SU-DHL-6 (cell line): Measurements from ENCODE around the gene RASAL1.

Source experiments
- H2AFZ ChIP-seq: fragments of 200-600 bp; sonication (generic); 2 replicates; pipeline ENCODE4 v1.6.1; 2014; ENCODE audit warnings: low read depth, mild to moderate bottlenecking, moderate library complexity, mixed read lengths, antibody characterized with exemption, low read length; ENCODE audit not compliant: severe bottlenecking
- H3F3A ChIP-seq: fragments of 200-600 bp; shearing (Covaris generic); 2 replicates; pipeline ENCODE4 v1.6.0; 2016; ENCODE audit warnings: antibody characterized with exemption, mild to moderate bottlenecking; ENCODE audit not compliant: insufficient read depth
- H3K27ac ChIP-seq: fragments of 200-600 bp; sonication (generic); 2 replicates; pipeline ENCODE4 v1.5.1; 2016; ENCODE audit warnings: low read depth, mild to moderate bottlenecking, low read length, moderate library complexity, mixed read lengths
- H3K27me3 ChIP-seq: fragments of 200-600 bp; sonication (generic), shearing (Covaris generic); 2 replicates; pipeline ENCODE4 v1.6.0; 2014; ENCODE audit warnings: mild to moderate bottlenecking, low read length
- H3K36me3 ChIP-seq: fragments of 200-600 bp; sonication (generic); 2 replicates; pipeline ENCODE4 v1.6.1; 2014; ENCODE audit warnings: mild to moderate bottlenecking, low read length, mixed read lengths
- H3K4me2 ChIP-seq: fragments of 300-600, 200-600 bp; shearing (Covaris generic), sonication (generic); 2 replicates; pipeline ENCODE4 v1.6.0; 2014; ENCODE audit warnings: low read length, low read depth, mild to moderate bottlenecking; ENCODE audit not compliant: poor library complexity, severe bottlenecking
- H3K4me3 ChIP-seq: fragments of 200-600 bp; sonication (generic); 2 replicates; pipeline ENCODE4 v1.5.1; 2014; ENCODE audit warnings: antibody characterized with exemption, low read length, mild to moderate bottlenecking, mixed read lengths; ENCODE audit not compliant: insufficient read depth, poor library complexity, severe bottlenecking
- H3K79me2 ChIP-seq: fragments of 200-600 bp; sonication (generic); 2 replicates; pipeline ENCODE4 v1.6.1; 2014; ENCODE audit warnings: mild to moderate bottlenecking, low read length, moderate library complexity; ENCODE audit not compliant: insufficient read depth
- H3K9ac ChIP-seq: fragments of 200-600 bp; sonication (generic); 2 replicates; pipeline ENCODE4 v1.7.0; 2014; ENCODE audit warnings: mild to moderate bottlenecking, low read length
- H3K9me2 ChIP-seq: fragments of 200-600 bp; sonication (generic); replicated peaks from 2 replicates; pipeline ENCODE4 v1.6.1; 2014; ENCODE audit warnings: low read length; ENCODE audit not compliant: insufficient read depth
- H3K9me3 ChIP-seq: fragments of 200-600 bp; sonication (generic); 2 replicates; pipeline ENCODE4 v1.6.1; 2014; ENCODE audit warnings: low read length, mixed read lengths; ENCODE audit not compliant: insufficient read depth
- H4K20me1 ChIP-seq: fragments of 200-600 bp; sonication (generic); 2 replicates; pipeline ENCODE4 v1.6.1; 2014; ENCODE audit warnings: low read depth, mild to moderate bottlenecking, antibody characterized with exemption, low read length, moderate library complexity, mixed read lengths
- EZH2phosphoT487 ChIP-seq: fragments of 200-600 bp; sonication (generic), shearing (Covaris generic); conservative IDR thresholded peaks from 2 replicates; pipeline ENCODE4 v1.6.1; 2018; ENCODE audit warnings: mild to moderate bottlenecking, antibody characterized with exemption, low read length, moderate library complexity, mixed read lengths
- TF ChIP-seq, protein P1 (sequence below): fragments of 200-600 bp; sonication (generic); IDR thresholded peaks from one replicate; pipeline ENCODE4 v1.5.1; 2017; ENCODE audit warnings: antibody characterized with exemption, mild to moderate bottlenecking, low read length, moderate library complexity; ENCODE audit not compliant: insufficient read depth, poor library complexity, severe bottlenecking

RASAL1 gene

GRCh38 chr12:113090740-113091139 is 44.8 kb downstream of the RASAL1 start:
- H3K4me2 ChIP-seq, result peak overlapping the region; percentile 2

DNA sequence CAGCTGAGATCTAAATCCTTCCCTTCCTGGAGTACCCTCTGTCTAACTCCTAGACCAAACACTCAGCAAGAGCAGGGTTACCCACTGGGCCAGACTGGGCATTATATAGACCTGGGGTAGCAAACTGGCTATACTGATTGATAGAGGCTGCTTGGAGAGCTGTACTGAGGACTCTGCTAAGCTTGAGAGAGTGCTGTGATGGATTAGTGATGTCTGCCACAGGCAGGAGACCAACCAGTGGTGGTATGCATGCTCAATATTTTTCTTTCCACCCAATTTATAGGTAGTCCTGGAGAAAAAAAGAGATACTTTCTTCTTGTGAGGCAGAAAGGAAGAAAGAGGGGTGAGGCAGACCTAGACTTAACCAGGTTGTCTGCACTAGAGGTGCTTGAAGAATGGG is 45.7 kb downstream of the RASAL1 start:
- H3K4me3 ChIP-seq, result no peak overlapping the region
- H3K36me3 ChIP-seq, result peaks cover 23% of the 10 kb centered on the region
- no peaks in the 10 kb centered on the region for H3K9me3 ChIP-seq
- no peaks in the 10 kb centered on the region for H3K27me3 ChIP-seq
- no peak overlapping the region for H2AFZ ChIP-seq
- no peak for TF ChIP-seq EZH2phosphoT487
- TF ChIP-seq, protein P1, sequence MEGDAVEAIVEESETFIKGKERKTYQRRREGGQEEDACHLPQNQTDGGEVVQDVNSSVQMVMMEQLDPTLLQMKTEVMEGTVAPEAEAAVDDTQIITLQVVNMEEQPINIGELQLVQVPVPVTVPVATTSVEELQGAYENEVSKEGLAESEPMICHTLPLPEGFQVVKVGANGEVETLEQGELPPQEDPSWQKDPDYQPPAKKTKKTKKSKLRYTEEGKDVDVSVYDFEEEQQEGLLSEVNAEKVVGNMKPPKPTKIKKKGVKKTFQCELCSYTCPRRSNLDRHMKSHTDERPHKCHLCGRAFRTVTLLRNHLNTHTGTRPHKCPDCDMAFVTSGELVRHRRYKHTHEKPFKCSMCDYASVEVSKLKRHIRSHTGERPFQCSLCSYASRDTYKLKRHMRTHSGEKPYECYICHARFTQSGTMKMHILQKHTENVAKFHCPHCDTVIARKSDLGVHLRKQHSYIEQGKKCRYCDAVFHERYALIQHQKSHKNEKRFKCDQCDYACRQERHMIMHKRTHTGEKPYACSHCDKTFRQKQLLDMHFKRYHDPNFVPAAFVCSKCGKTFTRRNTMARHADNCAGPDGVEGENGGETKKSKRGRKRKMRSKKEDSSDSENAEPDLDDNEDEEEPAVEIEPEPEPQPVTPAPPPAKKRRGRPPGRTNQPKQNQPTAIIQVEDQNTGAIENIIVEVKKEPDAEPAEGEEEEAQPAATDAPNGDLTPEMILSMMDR, result no peak
- H3F3A ChIP-seq, result peaks cover 91% of the 10 kb centered on the region
- H3K4me2 ChIP-seq, result peak overlapping the region; percentile 4
- no peaks in the 10 kb centered on the region for H3K9me2 ChIP-seq
- H3K27ac ChIP-seq, result peak overlapping the region; percentile 99
- H3K79me2 ChIP-seq, result peaks cover 55% of the 10 kb centered on the region
- no peaks in the 10 kb centered on the region for H4K20me1 ChIP-seq
- peak overlapping the region; percentile 21; the same call in 1 of the 2 replicates for H3K9ac ChIP-seq

More at GRCh38 chr12:113090740-113091139, 44.8 kb downstream of the RASAL1 start:
- Histone ChIP-seq H3K9ac (no peak overlapping the region), H3K4me3 (no peak overlapping the region), H3K79me2 (peaks cover 49% of the 10 kb centered on the region), H3K27ac (peak overlapping the region; percentile 99), H4K20me1 (no peaks in the 10 kb centered on the region), H3K9me3 (no peaks in the 10 kb centered on the region), H3F3A (peaks cover 90% of the 10 kb centered on the region), H3K9me2 (no peaks in the 10 kb centered on the region), H3K36me3 (peaks cover 19% of the 10 kb centered on the region), H3K27me3 (no peaks in the 10 kb centered on the region), H2AFZ (no peak overlapping the region)
- TF ChIP-seq, protein P1, result no peak
- no peak for TF ChIP-seq EZH2phosphoT487

DNA sequence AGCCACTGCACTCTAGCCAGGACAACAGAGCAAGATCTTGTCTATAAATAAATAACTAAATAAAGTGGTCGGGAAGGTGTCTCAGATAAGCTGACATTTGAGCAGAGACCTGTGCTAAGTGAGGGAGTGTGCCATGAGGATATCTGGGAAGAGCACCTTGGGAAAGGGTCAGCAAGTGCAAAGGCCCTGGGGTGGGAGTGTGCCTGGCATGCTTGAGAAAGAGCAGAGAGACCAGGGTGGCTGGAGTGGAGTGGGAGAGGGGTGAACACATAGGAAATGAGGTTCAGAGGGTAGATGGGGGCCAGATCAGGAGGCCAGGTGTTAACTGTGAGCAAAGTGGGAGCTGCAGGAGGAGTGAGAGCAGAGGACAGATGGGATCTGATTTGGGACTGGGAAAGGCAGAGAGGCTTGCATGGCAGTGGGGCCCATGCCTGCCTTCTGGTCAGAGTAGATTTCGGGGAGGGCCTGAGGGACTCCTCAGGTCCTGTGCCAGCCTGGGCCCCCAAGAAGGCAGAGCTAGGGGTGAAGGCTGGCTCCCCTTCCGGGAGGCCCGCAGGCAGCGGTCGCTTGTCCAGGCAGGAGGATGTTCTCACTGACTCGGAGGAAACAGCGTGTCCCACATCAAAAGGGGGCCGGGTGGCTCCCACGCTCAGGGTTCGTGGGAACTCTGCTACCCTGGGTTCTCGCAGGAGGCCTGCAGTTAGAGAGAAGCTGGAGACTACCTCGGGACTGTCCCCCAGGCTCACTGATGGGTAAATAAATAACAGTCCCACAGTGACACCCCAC is 46.4 kb downstream of the RASAL1 start:
- Histone ChIP-seq H3K4me3 (no peak overlapping the region), H3K9me2 (no peaks in the 10 kb centered on the region), H3F3A (peaks cover 91% of the 10 kb centered on the region), H3K79me2 (peaks cover 58% of the 10 kb centered on the region), H3K36me3 (peaks cover 27% of the 10 kb centered on the region), H3K4me2 (peak overlapping the region; percentile 4), H3K9ac (peak overlapping the region; percentile 21; the same call in 1 of the 2 replicates), H3K27ac (peak overlapping the region; percentile 99), H3K9me3 (no peaks in the 10 kb centered on the region), H3K27me3 (no peaks in the 10 kb centered on the region), H4K20me1 (no peaks in the 10 kb centered on the region), H2AFZ (no peak overlapping the region)
- TF ChIP-seq EZH2phosphoT487, result no peak
- TF ChIP-seq, protein P1, result no peak
